ENCODE data around the gene NELFB. TPM values are rescaled to one million over a fixed set of nuclear protein-coding genes. Genes with fewer than 3 reads are reported as not detected.

NELFB gene
- total and polyA plus RNA-seq, 9 of the 15 experiments (the other 6 are each of a cell fraction or from before 2014, with no cell fraction given), result 0.24 to 84.0 (median 29.7) TPM

GRCh38 chr9:137240318-137240840, 14.7 kb upstream of the NELFB start (continued):
- TF ChIP-seq RERE (CRISPR knock-in tag; IDR thresholded peaks at IDR 0.05; ENCODE audit: borderline replicate concordance) (0 out of 2 replicates have a peak, but pooled peaks have one; percentile 83), SMARCA5 (IDR thresholded peaks at IDR 0.05) (no peak), RAD21 (CRISPR knock-in tag; conservative IDR thresholded peaks at IDR 0.05 in 1 of 2, IDR thresholded peaks at IDR 0.05 in 1 of 2) (peak in 1 of 2 experiments; percentile 29; a peak in 3 of 4 replicates), SMAD2 (IDR thresholded peaks at IDR 0.05; ENCODE audit: low read depth, low read length) (no peak), ELF4 (CRISPR knock-in tag; IDR thresholded peaks at IDR 0.05) (0 out of 2 replicates have a peak, but pooled peaks have one; percentile 31), SRSF7 (optimal IDR thresholded peaks at IDR 0.05; ENCODE audit: low read depth, low read length) (no peak), SAP30 (IDR thresholded peaks at IDR 0.05; ENCODE audit: borderline replicate concordance, insufficient read depth, low read depth, low read length, poor library complexity, severe bottlenecking) (peak; percentile 69), SMAD4 (CRISPR knock-in tag; conservative IDR thresholded peaks at IDR 0.05) (peak; percentile 92), BRF2 (IDR thresholded peaks at IDR 0.05; ENCODE audit: borderline replicate concordance, insufficient read depth, insufficient read length) (no peak), NEUROD1 (IDR thresholded peaks at IDR 0.05; ENCODE audit: borderline replicate concordance, low read depth, low read length, partially characterized antibody) (no peak), MTA1 (IDR thresholded peaks at IDR 0.05; ENCODE audit: borderline replicate concordance) (peak; percentile 75), PHF8 (IDR thresholded peaks at IDR 0.05; ENCODE audit: borderline replicate concordance, low read length) (peak; percentile 73; the same call in 1 of the 2 replicates), TCF3 (CRISPR knock-in tag; IDR thresholded peaks at IDR 0.05) (peak; percentile 27; the same call in 1 of the 2 replicates), ATF7 (IDR thresholded peaks at IDR 0.05) (peak; percentile 71; the same call in 1 of the 2 replicates), CEBPB (tag; IDR thresholded peaks at IDR 0.05) (no peak), KDM5B (IDR thresholded peaks at IDR 0.05; ENCODE audit: insufficient replicate concordance, low read depth, low read length) (peak; percentile 82)
- TF ChIP-seq, protein P1, sequence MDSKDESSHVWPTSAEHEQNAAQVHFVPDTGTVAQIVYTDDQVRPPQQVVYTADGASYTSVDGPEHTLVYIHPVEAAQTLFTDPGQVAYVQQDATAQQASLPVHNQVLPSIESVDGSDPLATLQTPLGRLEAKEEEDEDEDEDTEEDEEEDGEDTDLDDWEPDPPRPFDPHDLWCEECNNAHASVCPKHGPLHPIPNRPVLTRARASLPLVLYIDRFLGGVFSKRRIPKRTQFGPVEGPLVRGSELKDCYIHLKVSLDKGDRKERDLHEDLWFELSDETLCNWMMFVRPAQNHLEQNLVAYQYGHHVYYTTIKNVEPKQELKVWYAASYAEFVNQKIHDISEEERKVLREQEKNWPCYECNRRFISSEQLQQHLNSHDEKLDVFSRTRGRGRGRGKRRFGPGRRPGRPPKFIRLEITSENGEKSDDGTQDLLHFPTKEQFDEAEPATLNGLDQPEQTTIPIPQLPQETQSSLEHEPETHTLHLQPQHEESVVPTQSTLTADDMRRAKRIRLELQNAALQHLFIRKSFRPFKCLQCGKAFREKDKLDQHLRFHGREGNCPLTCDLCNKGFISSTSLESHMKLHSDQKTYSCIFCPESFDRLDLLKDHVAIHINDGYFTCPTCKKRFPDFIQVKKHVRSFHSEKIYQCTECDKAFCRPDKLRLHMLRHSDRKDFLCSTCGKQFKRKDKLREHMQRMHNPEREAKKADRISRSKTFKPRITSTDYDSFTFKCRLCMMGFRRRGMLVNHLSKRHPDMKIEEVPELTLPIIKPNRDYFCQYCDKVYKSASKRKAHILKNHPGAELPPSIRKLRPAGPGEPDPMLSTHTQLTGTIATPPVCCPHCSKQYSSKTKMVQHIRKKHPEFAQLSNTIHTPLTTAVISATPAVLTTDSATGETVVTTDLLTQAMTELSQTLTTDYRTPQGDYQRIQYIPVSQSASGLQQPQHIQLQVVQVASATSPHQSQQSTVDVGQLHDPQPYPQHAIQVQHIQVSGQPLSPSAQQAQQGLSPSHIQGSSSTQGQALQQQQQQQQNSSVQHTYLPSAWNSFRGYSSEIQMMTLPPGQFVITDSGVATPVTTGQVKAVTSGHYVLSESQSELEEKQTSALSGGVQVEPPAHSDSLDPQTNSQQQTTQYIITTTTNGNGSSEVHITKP (IDR thresholded peaks at IDR 0.05; ENCODE audit: partially characterized antibody), result peak; percentile 33
